ENCODE measurements around the gene ARHGAP4. TPM values are rescaled to one million over a fixed set of nuclear protein-coding genes. Genes with fewer than 3 reads are reported as not detected.
A peak's percentile ranks its signal among the peaks of the same experiment; 100 is the strongest.

ARHGAP4 gene
- total RNA-seq, 6 donors from 2014 or later = 33.4 to 353 (median 82.6) TPM

DNA sequence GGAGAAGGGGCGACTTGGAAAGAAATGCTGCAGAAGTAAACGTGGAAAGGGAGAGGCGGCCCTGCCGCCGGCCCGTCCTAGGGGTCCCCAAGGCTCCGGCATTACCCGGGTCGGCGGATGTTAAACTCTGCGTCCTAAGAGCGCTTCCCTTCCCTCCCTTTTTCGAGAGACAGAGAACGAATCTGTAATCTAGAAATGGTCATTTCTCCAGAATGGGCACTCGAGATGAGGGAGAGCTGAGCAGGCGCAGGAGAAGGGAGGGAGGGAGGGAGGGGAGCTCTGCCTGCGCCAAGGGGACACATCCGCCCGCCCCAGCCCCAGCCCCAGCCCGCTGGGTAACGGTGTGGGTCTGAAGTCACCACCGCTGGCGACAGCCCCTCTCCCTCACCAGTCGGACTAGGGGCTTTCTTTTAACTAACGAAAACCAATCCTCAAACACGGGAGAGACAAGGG, 43.9 kb upstream of the ARHGAP4 start:
- TF ChIP-seq, protein P1, sequence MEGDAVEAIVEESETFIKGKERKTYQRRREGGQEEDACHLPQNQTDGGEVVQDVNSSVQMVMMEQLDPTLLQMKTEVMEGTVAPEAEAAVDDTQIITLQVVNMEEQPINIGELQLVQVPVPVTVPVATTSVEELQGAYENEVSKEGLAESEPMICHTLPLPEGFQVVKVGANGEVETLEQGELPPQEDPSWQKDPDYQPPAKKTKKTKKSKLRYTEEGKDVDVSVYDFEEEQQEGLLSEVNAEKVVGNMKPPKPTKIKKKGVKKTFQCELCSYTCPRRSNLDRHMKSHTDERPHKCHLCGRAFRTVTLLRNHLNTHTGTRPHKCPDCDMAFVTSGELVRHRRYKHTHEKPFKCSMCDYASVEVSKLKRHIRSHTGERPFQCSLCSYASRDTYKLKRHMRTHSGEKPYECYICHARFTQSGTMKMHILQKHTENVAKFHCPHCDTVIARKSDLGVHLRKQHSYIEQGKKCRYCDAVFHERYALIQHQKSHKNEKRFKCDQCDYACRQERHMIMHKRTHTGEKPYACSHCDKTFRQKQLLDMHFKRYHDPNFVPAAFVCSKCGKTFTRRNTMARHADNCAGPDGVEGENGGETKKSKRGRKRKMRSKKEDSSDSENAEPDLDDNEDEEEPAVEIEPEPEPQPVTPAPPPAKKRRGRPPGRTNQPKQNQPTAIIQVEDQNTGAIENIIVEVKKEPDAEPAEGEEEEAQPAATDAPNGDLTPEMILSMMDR (IDR thresholded peaks at IDR 0.05) = no peak
- TF ChIP-seq POLR2AphosphoS5 (IDR thresholded peaks at IDR 0.05) = no peak
- TF ChIP-seq POLR2A (IDR thresholded peaks at IDR 0.05) = no peak
- no peak for TF ChIP-seq EP300 (IDR thresholded peaks at IDR 0.05)
- DNase-seq = peak in 1 of 2 donors; percentile 77
- Histone ChIP-seq H3K9me3 (peaks cover 0 to 10% (median 0%) of the 10 kb centered on the region in 4 donors), H3K36me3 (no peaks in the 10 kb centered on the region), H3K4me1 (peaks cover 36 to 67% (median 47%) of the 10 kb centered on the region in 4 donors), H3K27me3 (no peaks in the 10 kb centered on the region), H3K4me3 (peak overlapping the region; percentile 64 to 90 (median 75)), H3K27ac (peak overlapping the region; percentile 95 to 100 (median 100))
- ATAC-seq (ENCODE audit: low FRiP score in 2 of 2) = no peak
- WGBS, 2 donors = 0 to 26% methylated on average over 15 to 26 of the region's 26 CpGs

DNA sequence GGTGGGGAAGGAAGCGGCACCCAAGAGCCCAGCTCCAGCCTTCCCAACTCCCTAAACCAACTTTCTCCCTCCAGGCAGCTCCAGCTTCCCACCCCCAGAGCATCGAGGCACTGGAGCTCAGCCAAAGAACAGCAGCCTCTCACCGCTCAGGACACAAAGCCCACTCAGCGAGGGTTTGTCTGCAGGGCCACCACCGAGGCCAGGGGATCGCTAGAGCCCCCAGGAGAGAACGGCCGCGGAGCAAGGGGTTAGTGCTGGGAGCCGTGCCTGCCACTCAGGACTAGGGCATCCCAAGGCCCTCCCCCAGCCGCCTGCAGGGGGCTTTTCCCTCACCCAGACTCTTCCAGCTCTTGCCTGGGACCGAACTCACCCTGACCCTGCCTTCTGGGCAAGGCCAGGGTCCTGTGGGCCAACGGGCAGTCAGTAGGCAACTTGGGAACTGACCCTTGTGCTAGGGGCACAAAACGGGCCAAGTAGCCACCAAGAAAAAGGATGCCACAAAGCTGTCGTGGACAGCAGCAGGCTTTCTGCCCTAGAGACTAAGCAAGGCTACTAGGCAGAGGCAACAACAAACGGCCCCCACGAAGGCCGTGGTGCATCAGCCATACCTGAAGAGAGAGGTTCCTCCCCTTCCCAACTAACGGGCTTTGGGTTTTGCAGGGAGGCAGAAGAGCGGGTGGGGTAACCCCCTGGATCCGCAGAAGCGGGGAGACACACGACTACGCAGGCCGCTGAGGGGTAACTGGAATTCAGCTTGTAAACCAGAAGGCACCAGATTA, 43.2 kb upstream of the ARHGAP4 start:
- TF ChIP-seq POLR2AphosphoS5 (IDR thresholded peaks at IDR 0.05) (no peak), POLR2A (IDR thresholded peaks at IDR 0.05) (no peak), EP300 (IDR thresholded peaks at IDR 0.05) (no peak)
- TF ChIP-seq, protein P1 (IDR thresholded peaks at IDR 0.05) = no peak
- Histone ChIP-seq H3K9me3 (peaks cover 0 to 10% (median 0%) of the 10 kb centered on the region in 4 donors), H3K36me3 (peaks cover 0 to 3% (median 0%) of the 10 kb centered on the region in 4 donors), H3K27ac (peak overlapping the region; percentile 95 to 100 (median 100)), H3K4me1 (peaks cover 36 to 66% (median 45%) of the 10 kb centered on the region in 4 donors), H3K4me3 (peak overlapping the region; percentile 64 to 90 (median 75)), H3K27me3 (no peaks in the 10 kb centered on the region)
- 8 to 49% methylated on average over 5 to 25 of the region's 25 CpGs for WGBS, 2 donors
- DNase-seq (no peak), ATAC-seq (ENCODE audit: low FRiP score in 2 of 2) (no peak)

DNA sequence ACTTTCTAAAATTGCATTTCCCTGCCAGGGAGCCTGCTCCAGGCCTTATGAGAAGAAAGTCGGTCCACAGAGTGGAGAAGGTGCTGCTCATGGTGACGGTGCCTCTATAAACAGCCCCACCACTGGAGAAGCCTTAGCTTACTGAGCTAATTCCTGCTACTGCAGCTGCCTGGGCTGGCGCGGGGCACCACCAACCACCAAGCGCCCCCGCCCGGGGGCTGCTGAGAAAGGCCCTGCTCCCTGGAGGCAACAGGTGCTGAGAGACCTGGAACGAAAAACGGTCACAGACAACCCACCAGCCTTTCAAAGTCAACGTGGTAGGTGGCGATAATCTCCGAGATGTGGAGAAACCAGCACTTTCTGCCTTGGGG, 42.7 kb upstream of the ARHGAP4 start:
- Histone ChIP-seq H3K4me3 (peak overlapping the region in 2 of 4 donors; percentile 75 to 90), H3K4me1 (peaks cover 36 to 60% (median 39%) of the 10 kb centered on the region in 4 donors), H3K27ac (peak overlapping the region; percentile 18 to 100 (median 98)), H3K9me3 (peaks cover 0 to 10% (median 0%) of the 10 kb centered on the region in 4 donors), H3K27me3 (no peaks in the 10 kb centered on the region), H3K36me3 (peaks cover 0 to 7% (median 4%) of the 10 kb centered on the region in 4 donors)
- WGBS, 2 donors = 61% methylated on average over 7 of the region's 12 CpGs; no CpG with 5 or more reads in 1 of the 2 donors
- no peak for ATAC-seq (ENCODE audit: low FRiP score in 2 of 2)
- TF ChIP-seq, protein P1 (IDR thresholded peaks at IDR 0.05) = no peak
- TF ChIP-seq EP300 (IDR thresholded peaks at IDR 0.05) (no peak), POLR2AphosphoS5 (IDR thresholded peaks at IDR 0.05) (no peak), POLR2A (IDR thresholded peaks at IDR 0.05) (no peak)
- DNase-seq = peak in 1 of 2 donors; percentile 19

DNA sequence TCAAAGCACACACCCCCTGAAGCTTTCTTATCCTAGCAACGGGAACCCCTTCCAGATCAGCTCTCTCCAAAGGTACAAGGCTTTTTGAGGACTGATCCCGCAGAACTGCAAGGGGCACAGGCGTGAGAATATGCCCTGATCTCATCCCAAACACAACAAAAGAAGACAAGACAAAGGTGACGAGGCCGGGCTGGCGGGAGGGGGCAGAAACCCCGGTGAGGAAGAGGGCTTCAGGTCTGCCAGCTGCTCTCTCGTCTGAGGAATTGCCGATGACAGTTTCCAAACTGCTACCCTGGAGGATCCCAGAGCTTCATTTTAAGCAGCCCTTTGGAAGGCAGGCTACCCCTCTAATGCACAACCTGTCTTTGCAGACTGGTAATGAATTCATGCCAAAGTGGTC, 42.2 kb upstream of the ARHGAP4 start:
- Histone ChIP-seq H3K9me3 (peaks cover 0 to 10% (median 0%) of the 10 kb centered on the region in 4 donors), H3K27ac (peak overlapping the region in 3 of 4 donors; percentile 95 to 100 (median 100)), H3K4me3 (peak overlapping the region in 1 of 4 donors; percentile 90), H3K4me1 (peaks cover 32 to 55% (median 34%) of the 10 kb centered on the region in 4 donors), H3K27me3 (no peaks in the 10 kb centered on the region), H3K36me3 (peaks cover 0 to 11% (median 7%) of the 10 kb centered on the region in 4 donors)
- no peak for TF ChIP-seq POLR2AphosphoS5 (IDR thresholded peaks at IDR 0.05)
- no peak for ATAC-seq (ENCODE audit: low FRiP score in 2 of 2)
- WGBS, 2 donors = 40 to 79% methylated on average over 9 of the region's 9 CpGs
- DNase-seq = no peak

DNA sequence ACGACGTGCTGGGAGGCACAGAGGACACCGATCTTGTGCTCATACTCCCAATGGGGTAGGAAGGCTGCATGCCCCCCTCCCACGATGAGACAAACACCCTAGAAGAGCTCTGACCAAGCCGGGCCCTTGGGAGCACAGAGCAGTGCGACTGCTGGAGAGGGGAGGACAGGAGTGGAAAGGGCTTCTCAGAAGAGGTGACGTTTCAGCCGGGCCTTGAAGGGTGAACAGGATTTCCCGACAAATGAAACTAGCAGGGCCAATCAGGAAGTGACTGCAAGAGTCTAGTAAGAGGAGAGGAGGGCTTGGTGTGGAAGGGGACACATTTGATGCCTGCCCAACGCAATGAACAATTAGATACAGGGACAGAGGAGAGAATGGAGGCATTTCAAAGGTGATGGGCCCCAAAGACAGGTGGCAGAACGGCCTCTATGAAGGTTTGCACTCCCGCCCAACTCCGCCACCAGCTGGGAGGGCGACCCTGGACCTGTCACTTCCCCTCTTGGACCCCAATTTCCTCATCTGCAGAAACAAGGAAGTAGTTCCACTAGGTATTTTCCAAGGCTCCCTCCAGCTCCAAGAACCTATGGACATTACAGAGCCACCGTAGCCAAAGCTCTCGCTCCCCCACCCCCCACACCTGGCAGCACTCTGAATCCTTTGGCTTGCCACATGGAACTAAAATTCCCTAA, 41.6 kb upstream of the ARHGAP4 start:
- H3K4me3 ChIP-seq = peak overlapping the region in 2 of 4 donors; percentile 17 to 90
- H3K27ac ChIP-seq = peak overlapping the region; percentile 44 to 100 (median 98)
- peaks cover 32 to 52% (median 34%) of the 10 kb centered on the region in 4 donors for H3K4me1 ChIP-seq
- 35 to 68% methylated on average over 11 to 16 of the region's 16 CpGs for WGBS, 2 donors
- ATAC-seq (ENCODE audit: low FRiP score in 2 of 2) (no peak), DNase-seq (peak in 1 of 2 donors; percentile 48)
- TF ChIP-seq POLR2AphosphoS5 (IDR thresholded peaks at IDR 0.05) = no peak
- TF ChIP-seq EP300 (IDR thresholded peaks at IDR 0.05) = no peak
- TF ChIP-seq, protein P1 (IDR thresholded peaks at IDR 0.05) = no peak
- TF ChIP-seq POLR2A (IDR thresholded peaks at IDR 0.05) = no peak
- H3K9me3 ChIP-seq = peaks cover 0 to 10% (median 0%) of the 10 kb centered on the region in 4 donors
- no peaks in the 10 kb centered on the region for H3K27me3 ChIP-seq
- peaks cover 0 to 17% (median 10%) of the 10 kb centered on the region in 4 donors for H3K36me3 ChIP-seq

Data from upper lobe of left lung (tissue), 6 donors.